GM03348 (cell line): ENCODE results near the gene CBFB.
"Not testable (repeated sequence)": the region's sequence is repeated elsewhere in the genome, so short reads cannot be mapped to it uniquely, and the experiment has no call there.

Source experiments
- DNase-seq: peaks from one replicate; pipeline ENCODE4 v3.0.0; 2012; ENCODE audit warnings: low spot score

The CBFB gene

GRCh38 chr16:67028696-67029253, at the start of gene CBFB:
CBFB (plus strand) TSS chr16:67029149; CDS start chr16:67029408, 259 bp downstream.
- peak; percentile 99 for DNase-seq

GRCh38 chr16:66983033-66983432, 45.9 kb upstream of the CBFB start:
- no peak for DNase-seq

GRCh38 chr16:66984892-66985311, 44.0 kb upstream of the CBFB start:
- DNase-seq: no peak

- no peak for DNase-seq
Measured at GRCh38 chr16:66986559-66986958, 42.4 kb upstream of the CBFB start.

- no peak for DNase-seq
Measured at GRCh38 chr16:66988197-66988788, 40.7 kb upstream of the CBFB start, which contains the start of gene CES4A. CES4A (plus strand) TSS chr16:66988589; CDS start chr16:66988773, 184 bp downstream.

- DNase-seq: no peak
Measured at GRCh38 chr16:66991545-66992077, 37.3 kb upstream of the CBFB start.

- DNase-seq: not testable (repeated sequence)
Measured at GRCh38 chr16:66993558-66993957, 35.4 kb upstream of the CBFB start.

- DNase-seq: peak; percentile 73
Measured at GRCh38 chr16:66996324-66996982, 32.5 kb upstream of the CBFB start.

- no peak for DNase-seq
Measured at GRCh38 chr16:66996983-66997358, 32.0 kb upstream of the CBFB start.

GRCh38 chr16:67000384-67001351, 28.3 kb upstream of the CBFB start:
- peak; percentile 89 for DNase-seq

GRCh38 chr16:67001726-67002125, 27.2 kb upstream of the CBFB start:
- DNase-seq: no peak

GRCh38 chr16:67006930-67007658, 21.9 kb upstream of the CBFB start:
- no peak for DNase-seq

GRCh38 chr16:67009158-67009557, 19.8 kb upstream of the CBFB start:
- no peak for DNase-seq

GRCh38 chr16:67011274-67011673, 17.7 kb upstream of the CBFB start:
- DNase-seq: no peak

GRCh38 chr16:67013233-67013822, 15.6 kb upstream of the CBFB start:
- no peak for DNase-seq

GRCh38 chr16:67013823-67014633, 14.9 kb upstream of the CBFB start:
- peak; percentile 87 for DNase-seq

GRCh38 chr16:67014634-67015312, 14.2 kb upstream of the CBFB start:
- no peak for DNase-seq

- DNase-seq: no peak
Measured at GRCh38 chr16:67015313-67015731, 13.6 kb upstream of the CBFB start.

- DNase-seq: no peak
Measured at GRCh38 chr16:67016143-67016542, 12.8 kb upstream of the CBFB start.
